NCI-H460 (cell line): Measurements from ENCODE around the gene ZMYND8. TPM values are rescaled to one million over a fixed set of nuclear protein-coding genes. Genes with fewer than 3 reads are reported as not detected.
"Not testable (repeated sequence)": the region's sequence is repeated elsewhere in the genome, so short reads cannot be mapped to it uniquely, and the experiment has no call there.

Experiments
- DNase-seq: peaks from one replicate; pipeline ENCODE4 v3.0.0-alpha.2; 2016; ENCODE audit warnings: low read depth; ENCODE audit errors: extremely low read depth
- total RNA-seq: library from RNA; depleted of rRNA; stranded (reverse); fragments of >200 nt; shearing (Covaris generic); gene quantifications from 2 replicates; pipeline ENCODE4 v1.2.3, GENCODE V29; 2014

The ZMYND8 gene
- total RNA-seq, 1 experiment from 2014 or later: 20.6 TPM

- DNase-seq: peak; percentile 74
Observed at GRCh38 chr20:47272893-47273590, 83.5 kb downstream of the ZMYND8 start.

DNA sequence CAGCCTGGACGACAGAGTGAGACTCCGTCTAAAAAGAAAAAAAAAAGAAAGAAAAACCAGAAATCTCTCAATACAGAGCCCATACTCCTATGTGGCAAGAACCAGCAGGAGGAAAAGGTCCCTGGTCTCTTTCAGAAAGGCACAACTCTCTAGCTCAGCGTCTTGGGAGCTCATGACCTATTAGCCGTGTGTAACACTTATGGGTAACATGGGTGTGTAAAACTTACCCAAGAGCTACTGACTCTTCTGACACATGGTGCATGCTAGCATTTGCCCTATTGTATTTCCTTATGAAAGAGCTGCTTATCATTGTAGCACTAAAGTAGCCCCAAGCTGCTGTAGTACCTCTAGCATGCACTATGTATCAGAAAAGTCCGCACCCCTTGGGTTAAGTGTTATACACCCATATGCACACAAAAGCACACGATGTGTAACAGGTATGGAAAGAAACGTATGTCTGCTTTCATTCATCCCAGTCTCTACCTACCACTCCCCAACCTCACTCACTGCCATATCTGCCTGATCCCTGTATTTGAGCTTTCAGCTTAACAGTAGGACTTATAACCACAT lies 85.4 kb downstream of the ZMYND8 start:
- no peak for DNase-seq

GRCh38 chr20:47269309-47270165 lies 87.0 kb downstream of the ZMYND8 start:
- DNase-seq: no peak

DNA sequence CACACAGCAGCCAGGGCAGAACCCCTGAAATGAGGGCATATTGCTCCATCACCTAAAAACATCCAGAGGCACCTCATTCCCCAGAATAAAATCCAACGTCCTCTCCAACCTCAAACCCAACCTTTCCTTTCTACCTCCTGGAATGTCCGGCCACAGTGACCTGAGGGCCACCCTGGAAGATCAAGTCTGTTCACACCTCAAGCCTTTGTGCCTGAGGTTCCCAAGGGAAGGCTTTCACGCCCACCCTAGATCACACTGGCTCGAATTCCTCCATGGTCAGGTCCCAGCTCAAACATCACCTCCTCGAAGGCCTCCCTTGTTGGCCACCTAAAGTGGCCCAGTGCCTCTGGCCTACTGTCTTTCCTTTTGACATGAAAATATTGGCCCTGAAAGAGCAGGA lies 88.9 kb downstream of the ZMYND8 start:
- no peak for DNase-seq

DNA sequence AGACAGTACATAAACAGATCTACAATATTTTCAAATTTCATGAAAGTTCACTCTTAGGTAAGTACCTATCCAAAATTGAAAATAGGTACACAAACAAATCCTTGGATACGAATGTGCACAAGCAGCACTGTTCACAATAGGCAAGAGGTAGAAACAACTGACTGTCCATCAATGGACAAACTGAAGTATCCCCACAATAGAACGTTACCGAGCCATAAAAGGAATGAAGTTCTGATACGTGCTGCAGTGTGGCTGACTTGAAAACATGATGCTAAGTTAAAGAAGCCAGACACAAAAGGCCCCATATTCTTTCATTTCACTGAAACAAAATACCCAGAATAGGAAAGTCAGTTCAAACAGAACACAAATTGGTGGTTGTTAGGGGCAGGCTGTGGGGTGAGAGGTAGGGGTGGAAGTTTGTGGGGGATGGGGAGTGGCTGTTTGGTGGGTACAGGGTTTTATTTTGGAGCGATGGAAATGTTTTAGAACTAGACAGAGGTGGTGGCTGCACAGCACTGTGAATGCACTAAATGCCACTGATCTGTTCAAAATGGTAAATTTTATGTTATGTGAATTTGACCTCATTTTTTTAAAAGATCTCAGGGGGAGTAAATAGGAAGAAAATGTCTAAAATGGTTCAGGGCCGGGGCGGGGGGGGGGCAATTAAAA lies 89.5 kb downstream of the ZMYND8 start:
- DNase-seq: no peak

- no peak for DNase-seq
Observed at GRCh38 chr20:47265984-47266383, 90.5 kb downstream of the ZMYND8 start.

GRCh38 chr20:47265214-47265613 lies 91.3 kb downstream of the ZMYND8 start:
- no peak for DNase-seq

DNA sequence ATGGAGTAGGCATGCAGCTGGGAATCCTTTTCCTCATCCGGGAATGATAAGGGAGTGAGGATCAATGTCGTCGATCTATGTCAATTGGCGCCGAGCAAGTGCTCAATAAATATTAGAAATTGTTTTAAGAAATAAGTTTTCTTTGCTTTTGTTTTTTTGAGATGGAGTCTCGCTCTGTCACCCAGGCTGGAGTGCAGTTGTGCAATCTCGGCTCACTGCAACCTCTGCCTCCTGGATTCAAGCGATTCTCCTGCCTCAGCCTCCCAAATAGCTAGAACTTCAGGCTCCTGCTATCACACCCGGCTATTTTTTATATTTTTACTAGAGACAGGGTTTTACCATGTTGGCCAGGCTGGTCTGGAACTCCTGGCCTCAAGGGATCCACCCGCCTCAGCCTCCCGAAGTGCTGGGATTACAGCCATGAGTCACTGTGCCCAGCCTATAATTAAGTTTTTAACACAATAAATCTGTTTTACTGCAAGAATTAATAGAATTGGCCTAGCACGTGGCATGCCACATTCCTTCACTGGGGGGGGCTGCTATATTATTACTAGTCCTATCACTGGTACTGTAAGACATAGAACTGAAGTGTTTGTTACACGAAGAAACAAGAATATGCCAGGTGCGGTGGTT lies 92.2 kb downstream of the ZMYND8 start:
- DNase-seq: not testable (repeated sequence)

DNA sequence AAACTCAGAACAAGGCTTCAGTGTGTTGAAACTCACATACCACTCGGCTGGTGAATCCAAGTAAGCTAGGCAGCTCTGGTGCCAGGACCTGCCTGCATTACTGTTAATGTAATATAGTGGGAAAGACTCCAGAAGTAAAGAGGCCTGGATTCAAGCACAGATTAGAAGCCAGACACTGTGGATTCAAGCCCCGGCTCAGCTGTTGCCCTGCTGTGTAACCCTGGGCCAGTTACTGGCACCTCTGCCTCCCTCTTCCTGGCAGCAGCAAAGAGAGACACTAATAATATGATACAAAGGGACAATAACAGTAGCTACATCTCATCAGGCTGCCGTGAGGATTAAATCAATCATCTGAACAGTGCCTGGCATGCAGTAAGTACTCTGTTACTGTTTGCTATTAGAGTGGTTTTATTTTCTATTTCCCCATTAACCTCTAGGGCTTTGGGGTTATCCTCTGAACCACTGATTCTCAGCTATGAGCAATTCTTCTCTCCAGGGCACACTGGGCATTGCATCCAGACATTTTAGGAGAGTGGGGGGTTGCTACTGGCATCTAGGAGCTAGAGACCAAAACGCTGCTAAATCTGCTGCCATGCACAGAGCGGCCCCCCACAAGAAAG lies 92.9 kb downstream of the ZMYND8 start:
- no peak for DNase-seq

GRCh38 chr20:47263080-47263464 lies 93.4 kb downstream of the ZMYND8 start:
- DNase-seq: no peak

GRCh38 chr20:47262365-47263013 lies 94.0 kb downstream of the ZMYND8 start:
- no peak for DNase-seq

GRCh38 chr20:47262008-47262364 lies 94.5 kb downstream of the ZMYND8 start:
- DNase-seq: no peak

GRCh38 chr20:47261161-47261774 lies 95.2 kb downstream of the ZMYND8 start:
- DNase-seq: not testable (repeated sequence)

GRCh38 chr20:47260540-47261126 lies 95.9 kb downstream of the ZMYND8 start:
- not testable (repeated sequence) for DNase-seq

DNA sequence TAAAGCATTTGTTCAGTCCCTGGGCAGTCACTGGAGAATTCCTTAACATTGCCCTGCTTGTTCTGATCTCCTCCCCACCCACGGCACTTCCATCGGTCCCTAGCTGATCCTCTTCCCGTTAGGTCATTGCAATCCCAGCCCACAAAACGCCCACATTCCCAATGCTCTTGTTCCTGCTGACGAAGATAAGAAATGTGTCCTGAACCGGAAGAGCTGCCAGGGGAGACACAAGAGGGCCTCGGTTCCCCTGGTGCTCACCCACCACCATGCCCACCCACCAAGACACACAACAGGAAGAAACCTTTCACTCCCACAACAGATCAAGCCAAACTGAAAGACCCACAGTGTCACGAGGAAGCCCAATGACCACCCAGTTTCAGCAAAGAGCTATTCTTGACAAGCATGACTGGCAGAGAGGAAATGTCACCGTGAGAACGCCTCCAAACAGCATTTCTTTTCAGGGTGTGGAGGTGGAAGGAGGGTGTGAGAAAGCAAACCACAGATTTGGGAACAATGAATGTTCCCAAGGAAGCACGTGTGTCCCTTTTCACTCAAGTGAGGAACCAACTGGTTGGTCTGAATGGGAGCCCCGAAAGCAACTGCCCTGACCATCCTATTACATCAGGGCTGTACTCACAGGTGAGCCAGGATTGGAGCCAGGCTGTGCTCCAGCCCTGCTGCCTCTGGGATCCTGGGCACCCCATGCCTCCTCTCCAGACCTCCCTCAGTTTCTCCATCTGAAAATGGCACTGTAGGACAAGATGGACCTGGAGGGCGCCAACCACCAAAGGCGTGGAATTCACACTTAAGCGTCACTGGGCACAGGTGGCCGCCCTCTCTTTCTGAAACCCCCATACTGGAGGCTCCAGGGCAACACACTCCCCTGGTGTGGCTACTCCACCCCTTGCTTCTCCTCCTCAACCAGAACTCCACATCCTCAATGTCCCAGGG lies 97.5 kb downstream of the ZMYND8 start:
- DNase-seq: no peak

DNA sequence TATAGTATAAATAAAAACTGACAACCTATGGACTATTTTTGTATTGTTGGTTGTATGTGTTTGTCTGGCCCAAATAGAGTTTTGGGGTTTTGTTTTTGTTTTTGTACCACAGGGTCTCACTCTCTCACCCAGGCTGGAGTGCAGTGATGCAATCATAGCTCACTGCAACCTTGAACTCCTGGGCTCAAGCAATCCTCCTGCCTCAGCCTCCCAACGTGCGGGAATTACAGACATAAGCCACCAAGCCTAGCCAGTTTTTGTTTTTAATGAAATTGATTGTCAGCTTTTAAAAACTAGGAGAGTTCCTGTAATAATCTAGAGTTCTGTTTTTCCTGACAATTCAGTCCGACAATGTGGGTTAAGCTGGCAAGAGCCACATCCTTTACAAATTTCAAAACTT lies 98.7 kb downstream of the ZMYND8 start:
- no peak for DNase-seq

- DNase-seq: no peak
Observed at GRCh38 chr20:47257256-47257655, 99.2 kb downstream of the ZMYND8 start.
